ENCODE measurements around the gene EPB42.

DNA sequence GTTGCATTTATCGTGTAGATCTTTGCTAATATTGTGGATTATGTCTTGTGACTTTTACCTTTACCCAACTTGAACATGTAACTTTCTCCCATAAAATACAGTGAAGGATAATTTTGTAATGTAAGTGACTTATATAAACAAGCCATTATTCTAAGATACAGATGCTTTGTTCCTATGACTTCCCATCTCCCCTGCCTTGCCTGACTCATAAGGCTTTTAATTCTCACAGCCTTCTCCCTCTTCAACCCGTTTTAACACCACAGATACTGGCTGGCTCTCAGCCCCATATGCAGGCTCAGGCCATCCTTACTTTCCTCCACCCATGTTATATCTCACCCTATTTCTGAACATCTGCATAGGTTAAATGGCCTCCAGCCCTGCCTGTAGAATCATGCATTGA is 31.5 kb downstream of the EPB42 start:
- TF ChIP-seq POLR2A (IDR thresholded peaks at IDR 0.05): no peak
- TF ChIP-seq, protein P1, sequence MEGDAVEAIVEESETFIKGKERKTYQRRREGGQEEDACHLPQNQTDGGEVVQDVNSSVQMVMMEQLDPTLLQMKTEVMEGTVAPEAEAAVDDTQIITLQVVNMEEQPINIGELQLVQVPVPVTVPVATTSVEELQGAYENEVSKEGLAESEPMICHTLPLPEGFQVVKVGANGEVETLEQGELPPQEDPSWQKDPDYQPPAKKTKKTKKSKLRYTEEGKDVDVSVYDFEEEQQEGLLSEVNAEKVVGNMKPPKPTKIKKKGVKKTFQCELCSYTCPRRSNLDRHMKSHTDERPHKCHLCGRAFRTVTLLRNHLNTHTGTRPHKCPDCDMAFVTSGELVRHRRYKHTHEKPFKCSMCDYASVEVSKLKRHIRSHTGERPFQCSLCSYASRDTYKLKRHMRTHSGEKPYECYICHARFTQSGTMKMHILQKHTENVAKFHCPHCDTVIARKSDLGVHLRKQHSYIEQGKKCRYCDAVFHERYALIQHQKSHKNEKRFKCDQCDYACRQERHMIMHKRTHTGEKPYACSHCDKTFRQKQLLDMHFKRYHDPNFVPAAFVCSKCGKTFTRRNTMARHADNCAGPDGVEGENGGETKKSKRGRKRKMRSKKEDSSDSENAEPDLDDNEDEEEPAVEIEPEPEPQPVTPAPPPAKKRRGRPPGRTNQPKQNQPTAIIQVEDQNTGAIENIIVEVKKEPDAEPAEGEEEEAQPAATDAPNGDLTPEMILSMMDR (IDR thresholded peaks at IDR 0.05): no peak

Measured in thyroid gland (tissue), 4 donors.